Stimulated activated CD4-positive, alpha-beta T cell treated with anti-CD3 and anti-CD28 coated beads, Interleukin-4, amount 100 ng/mL, for 48 hours (primary cell): ENCODE results near the gene MOSPD3.

Source experiments
- DNase-seq, 2 donors: peaks; one replicate each; pipeline ENCODE4 v3.0.0-alpha.2; 2020; ENCODE audit warnings: low read depth in 2 of 2

MOSPD3 gene

DNA sequence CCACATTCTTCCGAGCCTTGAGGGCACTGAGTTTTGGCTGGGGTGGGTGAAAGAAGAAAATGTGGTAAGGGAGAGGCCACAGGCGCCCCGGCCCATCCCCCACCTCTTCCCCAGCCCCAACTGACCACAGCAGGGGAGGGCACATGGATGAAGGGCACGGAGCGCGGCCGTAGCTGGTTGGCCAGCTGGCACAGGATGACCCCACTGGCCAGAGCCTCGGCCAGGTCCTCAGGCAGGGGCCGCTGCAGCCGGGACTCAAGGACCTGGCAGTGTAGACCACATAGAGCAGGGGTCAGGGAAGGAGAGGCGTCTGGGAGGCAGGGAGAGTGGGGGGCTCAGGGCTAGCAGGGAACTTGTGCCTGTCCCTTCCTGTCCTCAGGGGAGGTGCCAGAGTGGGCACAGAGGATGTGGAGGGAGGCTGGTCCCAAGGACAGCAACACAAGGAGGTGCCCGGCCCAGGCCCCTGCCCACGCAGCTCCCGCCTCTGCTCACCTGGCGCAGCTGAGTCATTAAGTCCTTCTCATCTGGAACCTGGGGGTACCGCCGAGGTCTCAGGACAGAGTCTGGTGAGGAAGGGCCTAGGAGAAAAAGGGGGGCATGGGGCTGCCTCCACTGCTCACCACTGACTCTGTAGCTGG, 36.5 kb upstream of the MOSPD3 start:
- no peak for DNase-seq

DNA sequence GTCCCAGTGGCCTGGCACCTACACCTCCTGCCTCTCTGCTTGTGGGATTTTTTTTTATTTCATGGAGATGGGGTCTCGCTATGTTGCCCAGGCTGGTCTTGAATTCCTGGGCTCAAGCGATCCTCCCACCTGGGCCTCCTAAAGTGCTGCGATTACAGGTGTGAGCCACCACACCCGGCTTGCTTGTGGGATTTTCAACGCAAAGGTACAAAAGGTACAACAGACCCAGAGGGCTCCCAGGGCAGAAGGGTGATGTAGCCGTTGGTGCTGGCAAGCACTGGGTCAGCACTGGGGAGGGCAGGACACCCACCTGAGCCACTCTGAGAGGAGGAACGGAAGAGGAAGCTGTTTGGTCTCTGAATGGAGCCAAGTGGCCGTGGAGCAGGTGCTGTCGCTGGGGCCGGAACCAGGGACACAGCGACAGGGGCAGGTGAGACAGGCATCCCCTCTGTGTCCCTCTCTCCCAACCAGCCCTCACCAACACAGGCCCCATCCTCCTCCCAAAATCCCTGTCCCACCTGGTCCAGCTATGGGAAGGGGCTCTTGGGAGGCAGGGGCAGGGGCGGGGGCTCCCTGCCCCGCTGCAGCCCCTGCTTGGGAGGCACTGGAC, 35.9 kb upstream of the MOSPD3 start:
- no peak for DNase-seq

DNA sequence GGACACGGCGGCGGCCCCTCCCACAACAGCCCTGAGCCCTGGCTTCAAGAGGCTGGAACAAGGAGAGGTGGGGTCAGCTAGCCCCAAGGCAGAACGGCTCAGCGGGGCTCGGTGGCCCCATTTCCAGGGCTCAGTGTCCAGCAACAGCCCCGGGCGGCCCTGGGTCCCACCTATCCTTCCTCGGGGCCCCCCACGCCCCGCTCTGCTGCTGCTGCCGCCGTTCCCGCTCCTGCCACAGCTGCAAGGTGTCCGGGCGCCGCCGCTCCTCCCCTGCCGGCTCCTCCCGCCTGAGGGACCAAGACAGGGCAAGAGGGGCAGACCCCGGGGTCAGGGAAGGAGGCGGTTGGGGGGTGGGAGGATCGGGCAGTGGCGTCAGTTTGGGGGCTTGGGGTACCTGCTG, 35.2 kb upstream of the MOSPD3 start:
- DNase-seq, result no peak

DNA sequence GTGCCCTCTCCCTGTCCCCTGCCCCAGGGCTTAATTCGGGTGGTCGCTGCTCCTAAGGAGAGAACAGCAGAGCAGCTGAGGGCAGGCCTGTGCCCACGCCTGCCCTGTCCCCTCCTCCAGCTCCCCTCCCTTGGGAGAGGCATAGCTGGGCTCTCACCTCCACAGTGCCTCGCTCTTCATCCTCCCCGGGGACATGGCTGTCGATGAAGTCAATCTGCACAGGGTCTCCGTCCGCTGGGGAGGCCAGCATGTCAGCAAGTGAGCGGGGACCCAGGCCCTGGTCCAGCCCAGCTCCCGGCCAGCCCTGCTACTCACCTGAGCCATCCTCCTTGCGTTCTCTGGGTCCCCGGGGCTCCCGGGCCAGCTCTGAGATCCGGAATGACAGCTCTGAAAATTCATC, 34.8 kb upstream of the MOSPD3 start:
- no peak for DNase-seq

DNA sequence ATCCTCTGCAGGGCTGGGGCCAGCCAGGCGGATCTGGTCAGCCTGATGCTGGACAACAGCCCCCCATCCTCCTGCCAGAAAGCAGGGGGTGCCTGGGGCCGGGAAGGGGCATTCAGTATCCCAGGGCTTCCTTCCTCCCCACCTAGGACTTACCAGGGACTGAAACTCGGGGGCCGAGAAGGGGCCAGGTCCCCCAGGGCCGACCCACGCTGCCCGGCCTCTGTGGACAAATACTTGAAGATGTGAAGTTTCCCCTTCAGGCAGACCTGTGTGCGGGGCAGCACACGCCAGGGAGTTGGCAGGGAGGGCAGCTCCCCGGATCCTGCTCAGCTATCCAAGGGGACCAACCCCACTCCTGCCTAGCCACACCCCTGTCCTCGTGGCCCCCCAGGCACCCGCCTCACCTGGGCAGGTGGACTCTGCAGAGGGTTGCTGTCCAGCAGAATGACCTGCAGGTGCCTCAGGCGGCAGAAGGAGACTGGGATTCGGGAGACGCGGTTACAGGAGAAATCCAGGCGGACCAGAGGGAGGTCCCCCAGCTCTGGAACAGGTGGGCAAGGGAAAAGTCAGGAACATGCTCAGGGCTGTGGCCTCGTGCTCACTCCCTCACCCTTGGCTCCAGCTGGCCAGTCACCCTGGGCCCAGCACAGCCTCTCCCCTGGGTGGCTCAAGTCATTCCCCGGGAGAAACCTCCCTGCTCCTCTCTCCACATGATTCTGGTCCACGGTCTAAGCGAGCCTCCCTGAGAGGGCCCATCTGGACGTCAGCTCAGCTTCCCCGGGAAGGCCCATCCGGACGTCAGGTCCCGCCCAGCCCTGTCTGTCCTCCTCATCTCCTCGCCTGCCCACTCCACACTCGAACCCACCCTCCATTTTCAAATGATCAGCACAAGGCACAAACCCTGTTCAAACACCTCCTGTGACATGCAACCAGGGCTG, 33.8 kb upstream of the MOSPD3 start:
- DNase-seq, result no peak

DNA sequence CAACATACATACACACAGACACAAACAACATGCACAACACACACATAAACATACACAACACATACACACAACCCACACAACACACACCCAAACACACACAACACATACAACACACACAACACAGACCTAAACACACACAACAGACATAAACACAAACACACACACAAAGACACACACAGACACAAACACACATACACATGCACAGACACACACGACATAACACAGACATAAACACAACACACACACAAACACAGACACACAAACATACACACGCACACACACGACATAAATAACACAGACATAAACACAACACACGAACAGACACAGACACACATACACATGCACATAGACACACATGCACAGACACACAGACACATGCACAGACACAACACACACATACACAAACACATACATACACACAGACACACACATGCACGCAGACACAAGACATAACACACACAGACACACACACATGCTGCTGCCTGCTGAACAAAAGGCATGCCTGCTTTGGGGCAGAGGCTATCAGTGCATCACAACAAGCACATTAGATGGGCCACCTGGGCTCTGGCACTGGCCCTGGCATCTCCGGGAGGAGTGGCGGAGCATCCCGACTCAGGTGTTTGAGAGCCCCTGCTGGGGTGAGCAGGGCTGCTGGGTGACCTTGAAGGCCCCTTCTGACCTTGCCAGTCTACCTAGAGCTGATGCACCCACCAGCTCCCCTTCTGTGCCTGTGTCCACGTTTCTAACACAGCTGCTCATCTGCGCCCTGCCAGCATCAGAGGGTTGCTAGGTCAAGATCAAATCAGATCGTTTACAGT, 31.7 kb upstream of the MOSPD3 start:
- no peak for DNase-seq

DNA sequence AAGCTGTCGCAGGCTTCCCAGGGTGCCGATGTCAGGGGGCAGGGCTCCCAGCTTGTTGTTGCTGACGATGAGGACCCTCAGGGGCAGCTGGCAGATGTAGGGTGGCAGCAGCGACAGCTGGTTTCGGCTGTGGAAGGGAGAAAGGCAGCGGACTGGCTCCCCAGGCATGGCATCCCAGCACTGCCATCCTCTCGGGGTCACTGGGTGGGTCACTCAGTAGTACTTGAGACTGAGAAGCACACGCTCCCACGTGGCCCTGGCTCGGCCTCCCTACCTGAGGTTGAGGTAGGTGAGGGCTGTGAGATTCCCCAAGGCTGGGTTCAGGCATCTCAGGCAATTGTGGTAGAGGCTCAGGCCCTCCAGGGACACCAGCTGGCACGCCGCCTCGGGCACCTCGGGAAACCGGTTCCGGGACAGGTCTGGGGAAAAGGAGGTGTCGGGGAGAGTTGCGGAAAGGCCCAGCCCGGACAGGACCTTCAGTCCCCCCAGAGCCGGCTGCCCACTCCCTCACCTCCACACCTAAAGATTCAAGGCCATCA, 30.2 kb upstream of the MOSPD3 start:
- DNase-seq, result no peak

DNA sequence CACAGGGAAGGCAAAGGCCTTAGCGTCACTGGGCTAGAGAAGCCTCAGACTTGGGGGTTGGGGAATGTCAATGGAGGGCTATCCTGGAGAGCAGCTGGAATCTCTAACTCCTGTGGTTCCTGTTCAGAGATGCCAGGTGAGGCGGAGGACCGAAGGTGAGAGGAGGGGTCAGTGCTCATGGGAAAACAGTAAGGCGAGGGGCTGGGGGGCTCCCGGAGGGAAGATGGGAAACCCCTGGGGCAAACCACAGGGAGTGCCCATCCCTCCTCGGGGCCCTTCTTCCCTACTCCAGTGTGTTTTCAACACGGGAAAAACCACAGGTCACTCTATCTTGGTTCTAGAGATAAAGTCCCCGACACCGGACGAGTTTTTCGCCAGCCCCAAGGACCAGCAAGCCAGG, 29.7 kb upstream of the MOSPD3 start:
- no peak for DNase-seq

DNA sequence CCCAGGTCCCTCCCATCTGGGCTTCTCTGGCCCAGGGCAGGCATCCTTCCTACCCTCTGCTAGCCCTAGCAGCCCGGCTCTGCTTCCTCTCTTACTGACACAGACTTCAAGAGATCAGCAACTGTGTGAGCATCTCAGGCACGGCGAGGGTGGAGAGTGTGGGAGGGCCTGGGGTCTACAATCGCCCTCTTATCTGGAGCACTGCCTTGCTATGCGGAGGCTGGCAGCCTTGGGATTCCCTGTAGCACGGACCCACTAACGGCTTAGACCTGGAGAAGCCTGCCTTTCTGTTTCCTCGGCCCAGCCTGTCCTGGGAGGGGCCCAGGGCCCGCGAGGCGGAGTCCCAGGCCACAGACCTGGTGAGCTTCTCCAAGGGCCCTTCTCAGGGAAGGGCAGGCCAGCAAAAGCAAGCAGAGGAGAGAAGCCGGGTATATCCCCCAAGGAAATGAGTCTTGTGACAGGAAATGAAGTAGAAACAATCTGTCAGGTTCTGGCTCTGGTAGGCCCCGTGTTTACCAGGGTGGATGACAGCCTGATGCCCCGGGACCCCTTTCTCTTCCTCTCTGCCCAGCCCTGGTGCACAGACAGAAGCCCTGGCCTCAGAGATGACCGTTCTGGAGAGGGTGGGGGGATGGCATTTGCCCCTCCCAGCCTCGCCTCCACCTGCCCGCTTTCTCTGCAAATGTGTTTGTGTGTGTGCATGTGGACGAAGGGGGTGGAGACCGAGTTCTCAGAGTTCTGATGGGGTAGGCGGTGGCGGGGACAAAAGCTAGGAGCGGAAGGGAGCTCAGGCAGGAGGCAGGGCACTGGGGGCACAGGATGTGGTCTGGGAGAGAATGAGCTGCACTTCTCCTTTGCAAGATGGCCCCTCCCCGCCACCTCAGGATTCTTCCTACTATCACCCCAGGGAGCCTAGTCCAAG, 28.9 kb upstream of the MOSPD3 start:
- DNase-seq, result peak; percentile 52 to 66

DNA sequence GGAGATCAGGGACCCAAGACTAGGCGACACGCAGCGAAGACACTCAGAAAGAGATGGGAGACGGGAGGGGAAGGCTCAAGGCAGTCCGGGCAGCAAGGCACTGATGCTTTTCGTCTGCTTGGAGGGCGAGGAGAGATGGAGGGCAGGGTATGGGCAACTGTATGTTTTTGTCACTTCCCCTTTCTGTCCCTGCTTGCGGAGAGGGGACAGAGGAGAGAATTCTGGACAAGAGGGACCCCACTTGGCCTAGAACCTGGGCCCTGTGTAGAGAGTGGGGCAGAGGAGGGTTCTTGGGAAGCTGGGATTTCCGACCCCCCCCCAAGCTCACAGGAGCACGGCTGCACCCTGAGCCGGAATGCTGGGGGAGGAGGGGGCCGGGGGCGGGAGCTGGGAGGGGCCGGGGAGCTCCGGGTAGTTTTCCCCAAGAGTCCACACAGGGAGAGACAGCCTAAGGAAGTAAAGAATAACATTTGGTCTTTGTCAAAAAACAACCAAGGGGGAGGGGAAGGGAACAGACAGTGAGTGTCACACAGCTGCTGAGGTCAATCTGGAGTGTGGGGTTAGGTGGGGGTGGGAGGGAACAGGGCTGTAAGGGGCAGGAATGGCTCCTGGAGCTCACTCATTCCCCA, 28.2 kb upstream of the MOSPD3 start:
- DNase-seq, result no peak

DNA sequence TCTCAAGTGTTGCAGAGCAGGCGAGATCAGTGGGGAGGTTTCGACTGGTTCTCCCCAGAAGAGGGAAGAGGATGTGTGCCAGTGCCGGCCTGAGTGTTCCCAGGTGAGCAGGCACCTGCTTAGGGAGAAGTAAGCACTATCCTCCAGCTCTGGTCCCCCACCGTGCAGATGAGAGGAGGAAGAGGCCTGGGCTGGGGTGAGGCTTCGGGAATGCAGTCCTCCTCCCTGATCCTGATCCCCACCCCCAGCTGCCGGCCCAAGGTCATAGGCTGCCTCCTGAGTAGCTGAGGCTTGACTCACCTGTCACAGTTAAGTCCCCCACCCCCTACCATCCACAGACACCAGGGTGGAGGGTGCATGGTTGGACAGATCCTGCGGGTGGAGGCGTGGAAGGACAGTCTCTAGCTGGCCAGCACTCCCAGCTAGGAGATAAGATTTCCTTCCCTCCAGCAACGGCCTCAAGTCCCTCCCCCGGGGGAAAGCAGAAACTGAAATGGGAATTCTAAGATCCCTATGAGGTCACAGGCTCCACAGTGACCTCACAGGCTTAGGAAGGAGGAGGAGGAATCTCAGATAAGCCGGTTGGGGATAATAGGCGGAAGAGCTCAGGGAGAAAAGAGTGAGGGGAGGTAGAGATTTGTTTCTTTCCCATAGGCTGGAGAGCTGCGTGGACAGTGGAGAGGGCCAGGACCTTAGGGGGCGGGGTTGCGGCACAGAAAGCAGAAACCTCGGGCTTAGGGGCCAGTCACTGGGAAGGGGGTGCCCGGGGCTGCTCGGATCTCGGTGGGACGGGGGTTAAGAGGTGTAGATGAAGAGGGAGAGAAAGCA, 27.4 kb upstream of the MOSPD3 start:
- no peak for DNase-seq

DNA sequence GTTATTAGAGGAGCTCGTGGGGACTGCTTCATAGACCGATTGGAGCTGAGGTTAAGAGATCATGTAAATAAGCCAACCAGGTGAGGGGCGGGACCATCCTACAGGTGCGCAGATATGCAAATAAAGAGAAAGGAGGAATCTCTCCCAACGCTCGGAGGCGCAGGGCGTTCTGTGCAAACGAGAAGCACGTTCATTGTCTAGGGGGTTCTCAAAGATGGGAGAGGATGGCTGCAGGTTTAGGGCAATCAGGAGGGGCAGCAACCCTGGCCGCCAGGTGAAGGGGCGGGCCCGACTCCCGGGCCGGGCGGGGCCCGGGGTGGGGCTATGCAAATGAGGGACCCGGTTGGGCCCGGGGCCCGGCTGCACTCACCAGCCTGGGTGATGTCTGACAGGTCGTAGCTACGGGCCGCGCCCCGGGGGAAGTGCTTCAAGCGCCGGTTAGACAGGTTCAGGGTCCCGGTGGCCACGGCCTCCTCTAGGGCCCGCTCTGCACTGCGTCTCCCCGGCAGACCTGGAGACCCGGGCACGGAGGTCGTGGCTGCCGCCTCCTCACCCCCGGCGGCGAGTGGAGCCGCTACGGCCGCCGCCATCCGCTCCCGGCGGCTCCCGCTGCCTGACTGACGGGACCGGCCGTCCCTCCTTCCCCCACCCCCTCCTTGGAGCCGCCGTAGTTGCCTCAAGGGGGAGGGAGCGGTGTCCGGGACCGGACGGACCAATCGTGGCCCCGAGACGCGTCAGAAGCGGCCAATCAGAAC, 26.7 kb upstream of the MOSPD3 start, which contains the start of gene LRCH4:
LRCH4 (minus strand) TSS at position 619 of the 755 bp plus-strand sequence; CDS start at position 590, 29 bp downstream.
- DNase-seq, result no peak

DNA sequence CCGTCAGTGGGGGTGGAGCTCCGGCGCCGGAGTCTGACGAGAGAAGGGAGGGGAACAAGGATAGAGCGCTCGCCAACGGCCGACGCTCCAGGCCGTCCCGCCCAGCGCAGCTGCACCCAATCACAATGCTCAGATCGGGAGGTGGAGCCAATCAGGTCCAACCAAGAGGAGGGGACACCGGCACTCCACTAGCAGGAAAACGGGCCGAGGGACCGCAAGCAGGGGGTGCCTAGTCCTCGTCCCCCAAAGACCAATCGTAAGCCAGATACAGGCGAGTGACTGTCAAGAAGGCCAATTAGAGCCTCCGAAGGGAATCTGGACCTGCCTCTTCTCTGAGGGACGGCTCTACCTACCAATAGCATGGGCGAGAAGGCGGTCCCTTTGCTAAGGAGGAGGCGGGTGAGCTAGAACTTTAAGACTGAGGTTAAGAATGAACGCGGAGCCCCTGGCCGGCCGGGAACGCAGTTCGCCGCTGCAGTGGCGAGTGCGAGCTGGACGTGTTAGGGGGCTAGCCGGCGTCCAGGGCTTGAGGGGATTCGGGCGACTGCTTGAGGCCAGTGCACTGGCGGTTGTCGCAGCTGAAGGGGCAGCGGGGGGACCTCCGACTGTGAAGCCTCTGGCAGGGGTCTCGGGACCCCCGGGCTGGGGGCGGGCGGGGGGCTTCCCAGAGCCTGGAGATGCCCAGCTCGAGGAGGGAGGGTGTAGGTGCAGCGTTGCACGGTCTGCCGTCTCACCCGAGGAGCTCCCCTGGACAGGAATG, 25.9 kb upstream of the MOSPD3 start, which contains the start of gene FBXO24:
FBXO24 (plus strand) TSS at position 63 of the 760 bp plus-strand sequence; CDS start at position 361, 298 bp downstream.
- DNase-seq, result peak; percentile 97 to 100

DNA sequence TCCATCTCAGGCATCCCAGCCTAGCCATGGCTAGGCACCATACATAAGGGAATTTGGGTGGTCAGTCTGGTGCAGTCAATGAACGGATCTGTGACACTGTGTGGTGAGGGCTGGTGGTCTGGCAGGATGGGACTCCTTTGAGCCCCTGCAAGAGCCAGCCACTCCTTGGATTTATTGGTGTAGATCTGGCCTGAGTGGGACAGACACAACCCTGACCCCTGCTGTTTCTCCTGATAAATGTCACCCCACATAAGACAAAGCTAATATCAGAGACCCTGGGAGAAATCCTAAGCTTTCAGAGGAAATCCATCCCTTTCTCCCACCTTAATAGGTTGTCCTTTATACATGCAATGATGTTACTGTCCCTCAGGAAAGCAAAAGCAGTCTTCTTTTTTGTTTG, 23.9 kb upstream of the MOSPD3 start:
- no peak for DNase-seq

DNA sequence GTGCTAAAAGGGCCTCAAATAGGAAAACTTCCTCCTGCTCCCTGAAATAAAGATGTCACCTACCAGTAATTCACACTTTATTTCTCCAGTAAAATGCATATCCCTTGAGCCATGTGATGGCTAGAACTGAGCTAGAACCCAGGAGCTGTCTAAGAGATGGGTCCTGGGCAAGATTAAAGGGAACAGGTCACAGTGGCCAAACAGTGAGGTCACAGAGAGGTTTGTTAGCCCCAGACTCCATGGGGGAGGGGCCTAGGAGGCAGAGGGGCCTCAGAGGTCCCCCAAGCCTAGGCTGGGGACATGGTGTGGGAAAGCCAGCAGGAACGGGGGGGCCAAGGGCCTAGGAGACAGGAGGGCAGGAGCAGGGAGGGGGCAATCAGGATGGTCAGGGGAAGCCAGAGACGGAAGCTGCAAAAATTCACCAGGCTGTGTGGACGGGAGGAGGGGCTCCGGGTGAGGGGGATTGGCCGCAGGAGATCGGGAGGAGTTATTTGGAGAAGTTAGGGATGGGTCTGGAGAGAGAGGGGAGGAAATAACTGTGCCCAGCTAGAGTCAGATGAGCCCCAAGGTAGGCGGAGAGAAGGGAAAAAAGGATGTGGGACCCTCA, 22.9 kb upstream of the MOSPD3 start:
- DNase-seq, result no peak

DNA sequence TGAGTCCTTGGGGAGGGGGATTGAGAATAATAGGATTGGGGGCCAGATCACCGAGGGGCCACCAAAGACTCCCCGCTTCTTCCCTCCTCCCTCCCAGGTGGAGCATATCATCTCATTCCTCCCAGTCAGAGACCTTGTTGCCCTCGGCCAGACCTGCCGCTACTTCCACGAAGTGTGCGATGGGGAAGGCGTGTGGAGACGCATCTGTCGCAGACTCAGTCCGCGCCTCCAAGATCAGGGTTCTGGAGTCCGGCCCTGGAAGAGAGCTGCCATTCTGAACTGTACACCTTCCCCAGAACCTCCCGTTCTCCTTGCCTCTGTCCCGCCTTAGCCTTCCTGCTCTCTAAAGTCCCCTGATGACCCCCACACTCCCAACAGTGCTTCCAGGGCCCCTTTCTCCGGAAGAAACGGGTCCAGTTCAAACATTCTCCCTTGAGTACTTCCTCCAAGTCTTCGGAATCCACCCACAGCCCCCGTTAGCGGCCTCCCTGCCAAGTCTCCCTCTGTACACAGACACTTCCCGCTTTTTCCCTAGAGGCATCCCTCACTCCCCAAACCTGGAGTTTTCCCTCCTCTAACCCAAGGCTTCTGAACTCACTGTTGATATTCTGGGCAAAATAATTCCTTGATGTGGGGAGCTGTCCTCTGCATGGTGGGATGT, 22.1 kb upstream of the MOSPD3 start:
- no peak for DNase-seq
